ENCODE measurements around the gene CTBP1.

Gene CTBP1

DNA sequence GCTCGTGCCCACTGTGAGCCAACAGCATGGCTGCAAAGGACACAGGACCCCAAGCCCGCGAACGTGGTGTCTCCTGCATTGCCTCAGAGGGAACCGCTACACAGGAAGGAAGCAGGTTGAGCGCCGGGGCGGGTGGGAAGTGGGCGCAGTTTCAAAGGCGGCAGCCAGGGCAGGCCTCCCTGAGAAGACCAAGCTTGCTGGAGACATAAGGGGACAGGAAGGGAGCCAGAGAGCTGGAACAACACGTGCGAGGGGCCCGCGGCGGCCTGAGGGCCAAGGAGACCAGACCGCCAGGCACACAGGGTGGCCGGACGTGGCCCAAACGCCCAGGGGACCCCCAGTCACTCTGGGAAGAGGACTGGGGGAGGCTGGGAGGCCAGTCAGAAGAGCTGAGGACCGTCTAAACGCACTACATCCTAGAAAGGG is 32.0 kb downstream of the CTBP1 start:
- no peaks in the 10 kb centered on the region for H3K9me2 ChIP-seq (ENCODE audit: low read depth, low read length)
- H3F3A ChIP-seq (ENCODE audit: insufficient read depth, low read length): peaks cover 6% of the 10 kb centered on the region
- H3K4me1 ChIP-seq (ENCODE audit: insufficient read depth, low read length, severe bottlenecking): peaks cover 64% of the 10 kb centered on the region
- TF ChIP-seq, protein P1, sequence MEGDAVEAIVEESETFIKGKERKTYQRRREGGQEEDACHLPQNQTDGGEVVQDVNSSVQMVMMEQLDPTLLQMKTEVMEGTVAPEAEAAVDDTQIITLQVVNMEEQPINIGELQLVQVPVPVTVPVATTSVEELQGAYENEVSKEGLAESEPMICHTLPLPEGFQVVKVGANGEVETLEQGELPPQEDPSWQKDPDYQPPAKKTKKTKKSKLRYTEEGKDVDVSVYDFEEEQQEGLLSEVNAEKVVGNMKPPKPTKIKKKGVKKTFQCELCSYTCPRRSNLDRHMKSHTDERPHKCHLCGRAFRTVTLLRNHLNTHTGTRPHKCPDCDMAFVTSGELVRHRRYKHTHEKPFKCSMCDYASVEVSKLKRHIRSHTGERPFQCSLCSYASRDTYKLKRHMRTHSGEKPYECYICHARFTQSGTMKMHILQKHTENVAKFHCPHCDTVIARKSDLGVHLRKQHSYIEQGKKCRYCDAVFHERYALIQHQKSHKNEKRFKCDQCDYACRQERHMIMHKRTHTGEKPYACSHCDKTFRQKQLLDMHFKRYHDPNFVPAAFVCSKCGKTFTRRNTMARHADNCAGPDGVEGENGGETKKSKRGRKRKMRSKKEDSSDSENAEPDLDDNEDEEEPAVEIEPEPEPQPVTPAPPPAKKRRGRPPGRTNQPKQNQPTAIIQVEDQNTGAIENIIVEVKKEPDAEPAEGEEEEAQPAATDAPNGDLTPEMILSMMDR (IDR thresholded peaks at IDR 0.05; ENCODE audit: low read length): no peak
- TF ChIP-seq EZH2 (IDR thresholded peaks at IDR 0.05; ENCODE audit: borderline replicate concordance, low read length): no peak
- H3K9ac ChIP-seq (ENCODE audit: low read length): no peak overlapping the region
- no peaks in the 10 kb centered on the region for H3K79me2 ChIP-seq (ENCODE audit: insufficient read depth, low read length)
- no peak overlapping the region for H2AFZ ChIP-seq (ENCODE audit: low read length)
- no peaks in the 10 kb centered on the region for H4K20me1 ChIP-seq (ENCODE audit: insufficient read depth, low read length)
- no peak overlapping the region for H3K4me3 ChIP-seq (ENCODE audit: low read depth, low read length, poor library complexity, severe bottlenecking)
- H3K36me3 ChIP-seq (ENCODE audit: insufficient read depth, low read length): peaks cover 18% of the 10 kb centered on the region
- H3K27ac ChIP-seq (ENCODE audit: low read depth, low read length, poor library complexity, severe bottlenecking): peak overlapping the region; percentile 91
- no peaks in the 10 kb centered on the region for H3K9me3 ChIP-seq (ENCODE audit: low read length)
- H3K4me2 ChIP-seq (ENCODE audit: low read length): peak overlapping the region; percentile 29; the same call in 1 of the 2 replicates
- no peaks in the 10 kb centered on the region for H3K27me3 ChIP-seq (ENCODE audit: insufficient read depth, low read length)

DNA sequence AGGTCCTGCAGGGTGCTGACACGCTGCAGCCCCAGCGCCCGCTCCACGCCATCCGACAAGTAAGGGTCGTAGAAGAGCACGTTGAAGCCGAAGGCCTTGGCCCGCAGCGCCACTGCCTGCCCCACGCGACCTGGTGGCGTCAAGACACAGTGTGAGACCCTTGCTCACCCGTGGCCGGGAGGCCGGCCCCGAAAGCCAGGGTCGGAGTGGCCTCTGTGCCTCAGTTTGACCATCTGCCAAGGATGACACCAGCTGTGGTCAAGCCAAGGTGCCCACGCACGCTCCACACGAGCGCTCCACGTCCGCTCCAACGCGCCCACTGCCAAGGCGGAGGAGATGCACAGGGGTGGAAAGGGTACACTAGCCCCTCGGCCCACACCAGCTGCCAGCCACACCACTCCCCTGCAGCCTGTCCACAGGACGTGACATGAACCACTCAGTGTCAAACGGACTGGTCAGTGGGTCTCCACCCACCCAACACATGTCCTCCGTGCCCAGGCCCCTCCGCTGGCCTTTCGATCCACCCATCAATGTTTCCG is 32.8 kb downstream of the CTBP1 start:
- Histone ChIP-seq H3K27me3 (ENCODE audit: insufficient read depth, low read length) (no peaks in the 10 kb centered on the region), H3K79me2 (ENCODE audit: insufficient read depth, low read length) (no peaks in the 10 kb centered on the region), H3K9me2 (ENCODE audit: low read depth, low read length) (no peaks in the 10 kb centered on the region), H3K4me1 (ENCODE audit: insufficient read depth, low read length, severe bottlenecking) (peaks cover 56% of the 10 kb centered on the region), H3K27ac (ENCODE audit: low read depth, low read length, poor library complexity, severe bottlenecking) (peak overlapping the region; percentile 91), H3K9ac (ENCODE audit: low read length) (no peak overlapping the region), H3K4me3 (ENCODE audit: low read depth, low read length, poor library complexity, severe bottlenecking) (no peak overlapping the region), H4K20me1 (ENCODE audit: insufficient read depth, low read length) (no peaks in the 10 kb centered on the region), H3K4me2 (ENCODE audit: low read length) (peak overlapping the region; percentile 29; the same call in 1 of the 2 replicates), H2AFZ (ENCODE audit: low read length) (no peak overlapping the region), H3K36me3 (ENCODE audit: insufficient read depth, low read length) (peaks cover 20% of the 10 kb centered on the region), H3K9me3 (ENCODE audit: low read length) (no peaks in the 10 kb centered on the region), H3F3A (ENCODE audit: insufficient read depth, low read length) (peaks cover 6% of the 10 kb centered on the region)
- no peak for TF ChIP-seq EZH2 (IDR thresholded peaks at IDR 0.05; ENCODE audit: borderline replicate concordance, low read length)
- TF ChIP-seq, protein P1 (IDR thresholded peaks at IDR 0.05; ENCODE audit: low read length): no peak

DNA sequence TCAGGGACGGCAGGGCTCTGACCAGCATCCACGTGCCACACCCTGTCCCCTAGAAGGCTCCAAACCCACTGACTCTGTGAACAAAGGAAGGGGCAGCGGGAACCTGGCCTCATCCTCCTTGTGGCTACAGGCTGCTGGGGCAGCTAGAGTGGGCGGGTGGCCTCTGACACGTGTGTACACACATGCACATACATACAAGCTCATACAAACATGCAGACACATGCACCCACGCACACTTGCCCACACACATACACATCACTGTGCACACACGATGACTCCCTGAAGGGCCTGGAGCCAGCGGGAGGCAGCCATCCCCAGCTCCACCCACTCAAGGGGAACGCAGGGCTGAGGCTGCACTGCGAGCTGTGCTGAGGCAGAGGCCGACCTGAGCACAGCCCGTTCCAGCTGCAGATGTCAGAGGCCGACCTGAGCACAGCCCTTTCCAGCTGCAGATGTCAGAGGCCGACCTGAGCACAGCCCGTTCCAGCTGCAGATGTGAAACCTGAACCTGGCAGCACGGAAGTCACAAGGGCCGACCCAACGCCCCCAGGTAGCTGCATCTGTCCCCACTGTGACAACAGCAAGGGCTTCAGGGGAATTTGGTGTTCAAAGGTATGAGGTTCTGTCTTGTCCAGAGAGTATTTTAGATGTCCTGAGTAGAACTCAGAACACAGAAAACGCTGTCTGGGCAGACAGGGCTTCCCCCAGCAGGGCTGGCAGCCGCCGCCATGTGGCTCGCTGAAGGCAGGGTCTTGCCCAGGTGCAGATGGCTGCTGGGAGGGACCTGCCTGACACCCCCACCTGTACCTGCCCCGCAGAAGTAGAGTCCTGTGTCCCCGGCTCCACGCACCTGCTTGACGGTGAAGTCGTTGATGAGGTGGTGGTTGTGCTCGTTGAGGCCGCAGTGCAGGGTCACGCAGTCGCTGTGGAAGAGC is 33.5 kb downstream of the CTBP1 start:
- peaks cover 52% of the 10 kb centered on the region for H3K4me1 ChIP-seq (ENCODE audit: insufficient read depth, low read length, severe bottlenecking)
- peak overlapping the region; percentile 91 for H3K27ac ChIP-seq (ENCODE audit: low read depth, low read length, poor library complexity, severe bottlenecking)
- peaks cover 6% of the 10 kb centered on the region for H3F3A ChIP-seq (ENCODE audit: insufficient read depth, low read length)
- H3K27me3 ChIP-seq (ENCODE audit: insufficient read depth, low read length): no peaks in the 10 kb centered on the region
- TF ChIP-seq EZH2 (IDR thresholded peaks at IDR 0.05; ENCODE audit: borderline replicate concordance, low read length): no peak
- TF ChIP-seq, protein P1 (IDR thresholded peaks at IDR 0.05; ENCODE audit: low read length): no peak
- no peaks in the 10 kb centered on the region for H4K20me1 ChIP-seq (ENCODE audit: insufficient read depth, low read length)
- peaks cover 20% of the 10 kb centered on the region for H3K36me3 ChIP-seq (ENCODE audit: insufficient read depth, low read length)
- H3K4me3 ChIP-seq (ENCODE audit: low read depth, low read length, poor library complexity, severe bottlenecking): no peak overlapping the region
- no peaks in the 10 kb centered on the region for H3K79me2 ChIP-seq (ENCODE audit: insufficient read depth, low read length)
- no peak overlapping the region for H3K4me2 ChIP-seq (ENCODE audit: low read length)
- H2AFZ ChIP-seq (ENCODE audit: low read length): no peak overlapping the region
- no peak overlapping the region for H3K9ac ChIP-seq (ENCODE audit: low read length)
- H3K9me3 ChIP-seq (ENCODE audit: low read length): no peaks in the 10 kb centered on the region
- no peaks in the 10 kb centered on the region for H3K9me2 ChIP-seq (ENCODE audit: low read depth, low read length)

Measured in OCI-LY1 (cell line).